HepG2 (cell line): ENCODE data around the gene PCBP1. TPM values are rescaled to one million over a fixed set of nuclear protein-coding genes. Genes with fewer than 3 reads are reported as not detected.

Experiments used
- AHDC1 ChIP-seq: sonication (generic); formaldehyde crosslinking; IDR thresholded peaks from 2 replicates; pipeline ENCODE4 v1.5.1; 2020; ENCODE audit warnings: mild to moderate bottlenecking, missing genetic modification reagents, borderline replicate concordance
- CHD4 ChIP-seq: fragments of 200-600 bp; sonication (generic); IDR thresholded peaks from 2 replicates; pipeline ENCODE4 v1.7.0; 2017; ENCODE audit warnings: mild to moderate bottlenecking, low read length, borderline replicate concordance
- FOSL2 ChIP-seq: sonication (generic); formaldehyde crosslinking; IDR thresholded peaks from 2 replicates; pipeline ENCODE4 v1.4.0; 2020; ENCODE audit warnings: missing genetic modification reagents
- GATAD1 ChIP-seq: IDR thresholded peaks from 2 replicates; pipeline ENCODE4 v1.6.1; 2016; ENCODE audit warnings: missing genetic modification reagents, missing compliant biosample characterization
- GTF2F1 ChIP-seq: fragments of 150-350 bp; IDR thresholded peaks from 2 replicates; pipeline ENCODE4 v1.6.1; 2014; ENCODE audit warnings: low read length
- HMG20B ChIP-seq: conservative IDR thresholded peaks from 2 replicates; pipeline ENCODE4 v1.6.1; 2016; ENCODE audit warnings: missing genetic modification reagents, missing compliant biosample characterization
- ISL2 ChIP-seq: sonication (generic); formaldehyde crosslinking; IDR thresholded peaks from 2 replicates; pipeline ENCODE4 v1.5.0; 2020; ENCODE audit warnings: missing genetic modification reagents
- ISX ChIP-seq: sonication (generic); formaldehyde crosslinking; conservative IDR thresholded peaks from 2 replicates; pipeline ENCODE4 v1.5.0; 2020; ENCODE audit warnings: missing genetic modification reagents
- MEIS1 ChIP-seq: sonication (generic); formaldehyde crosslinking; IDR thresholded peaks from 2 replicates; pipeline ENCODE4 v1.9.0; 2021; ENCODE audit warnings: mild to moderate bottlenecking, missing genetic modification reagents, moderate library complexity, borderline replicate concordance
- PHF20 ChIP-seq: sonication (generic); formaldehyde crosslinking; IDR thresholded peaks from 2 replicates; pipeline ENCODE4 v1.5.0; 2020; ENCODE audit warnings: mild to moderate bottlenecking, missing genetic modification reagents
- PITX1 ChIP-seq: sonication (generic); formaldehyde crosslinking; IDR thresholded peaks from 2 replicates; pipeline ENCODE4 v1.5.1; 2020; ENCODE audit warnings: mild to moderate bottlenecking, missing genetic modification reagents
- SETDB1 ChIP-seq: sonication (generic); formaldehyde crosslinking; IDR thresholded peaks from 2 replicates; pipeline ENCODE4 v1.5.1; 2020; ENCODE audit warnings: missing genetic modification reagents, mild to moderate bottlenecking, borderline replicate concordance
- THAP8 ChIP-seq: sonication (generic); formaldehyde crosslinking; IDR thresholded peaks from 2 replicates; pipeline ENCODE4 v1.5.1; 2020; ENCODE audit warnings: missing genetic modification reagents, mild to moderate bottlenecking, borderline replicate concordance
- ZBTB34 ChIP-seq: sonication (generic); formaldehyde crosslinking; IDR thresholded peaks from 2 replicates; pipeline ENCODE4 v1.8.0; 2022; ENCODE audit warnings: mild to moderate bottlenecking, missing genetic modification reagents
- ZNF382 ChIP-seq: sonication (generic); formaldehyde crosslinking; IDR thresholded peaks from 2 replicates; pipeline ENCODE4 v1.5.0; 2020; ENCODE audit warnings: missing genetic modification reagents, mild to moderate bottlenecking, borderline replicate concordance
- ZNF574 ChIP-seq: sonication (generic); formaldehyde crosslinking; IDR thresholded peaks from 2 replicates; pipeline ENCODE4 v1.4.0; 2020; ENCODE audit warnings: missing genetic modification reagents
- ZNF7 ChIP-seq: IDR thresholded peaks from 2 replicates; pipeline ENCODE4 v1.6.1; 2016; ENCODE audit warnings: missing biosample characterization, missing genetic modification reagents
- ZNF792 ChIP-seq: IDR thresholded peaks from 2 replicates; pipeline ENCODE4 v1.6.1; 2016
- polyA plus RNA-seq, 8 experiments: library from polyadenylated mRNA; depleted of rRNA in 3 of 8; stranded (reverse) in 7 of 8; unstranded in 1 of 8; fragments of >200 nt; fragmentation: Illumina TruSeq in 4 of 8; extraction: Trizol in 4 of 8; gene quantifications; 2 replicates each; pipeline versions ENCODE4 v1.2.1 to v1.2.3, GENCODE V29; 2011 to 2016; ENCODE audit warnings: low read depth in 4 of 8, missing spikeins in 1 of 8, mixed read lengths in 1 of 8; ENCODE audit not compliant: insufficient read depth in 1 of 8
- total RNA-seq, 5 experiments: library from RNA; depleted of rRNA; stranded (reverse); fragments of >200 nt; fragmentation: Illumina TruSeq; extraction: Trizol; gene quantifications; 2 replicates each; pipeline ENCODE4 v1.2.3, GENCODE V29; 2016; ENCODE audit warnings: low read depth in 1 of 5

PCBP1 gene
- total and polyA plus RNA-seq, 2 of the 13 experiments (the other 11 are each of a cell fraction or from before 2014, with no cell fraction given), result 32.0 to 137 TPM

- TF ChIP-seq AHDC1 (CRISPR knock-in tag) (0 out of 2 replicates have a peak, but pooled peaks have one; percentile 59), ZNF792 (CRISPR knock-in tag) (no peak), GATAD1 (CRISPR knock-in tag) (peak; percentile 53), ZNF382 (CRISPR knock-in tag) (no peak), ZNF574 (peak; percentile 55), THAP8 (CRISPR knock-in tag) (0 out of 2 replicates have a peak, but pooled peaks have one; percentile 71), ISX (CRISPR knock-in tag) (peak; percentile 89), PHF20 (peak; percentile 12), SETDB1 (CRISPR knock-in tag) (no peak), PITX1 (CRISPR knock-in tag) (peak; percentile 51; the same call in 1 of the 2 replicates), ZBTB34 (CRISPR knock-in tag) (no peak), ZNF7 (CRISPR knock-in tag) (no peak), CHD4 (peak; percentile 4; the same call in 1 of the 2 replicates), MEIS1 (CRISPR knock-in tag) (peak; percentile 38), FOSL2 (CRISPR knock-in tag) (no peak), HMG20B (peak; percentile 10; the same call in 1 of the 2 replicates), ISL2 (peak; percentile 45; the same call in 1 of the 2 replicates), GTF2F1 (no peak)
Measured at GRCh38 chr2:70087702-70088597, 673 bp downstream of the PCBP1 start (continued).
